ENCODE measurements around the gene LHFPL2.
"Not testable (repeated sequence)": the region's sequence is repeated elsewhere in the genome, so short reads cannot be mapped to it uniquely, and the experiment has no call there.

The LHFPL2 gene

GRCh38 chr5:78667461-78668103, 19.0 kb upstream of the LHFPL2 start:
- FAIRE-seq (no peak), DNase-seq (ENCODE audit: insufficient read length, low spot score) (no peak)

GRCh38 chr5:78666975-78667374, 18.4 kb upstream of the LHFPL2 start:
- not testable (repeated sequence) for FAIRE-seq; DNase-seq (ENCODE audit: insufficient read length, low spot score)

- DNase-seq (ENCODE audit: insufficient read length, low spot score) (no peak), FAIRE-seq (no peak)
Measured at GRCh38 chr5:78666041-78666444, 17.5 kb upstream of the LHFPL2 start.

- FAIRE-seq (no peak), DNase-seq (ENCODE audit: insufficient read length, low spot score) (no peak)
Measured at GRCh38 chr5:78665534-78665933, 17.0 kb upstream of the LHFPL2 start.

- FAIRE-seq (no peak), DNase-seq (ENCODE audit: insufficient read length, low spot score) (no peak)
Measured at GRCh38 chr5:78662323-78662722, 13.8 kb upstream of the LHFPL2 start.

- DNase-seq (ENCODE audit: insufficient read length, low spot score) (no peak), FAIRE-seq (peak; percentile 93)
Measured at GRCh38 chr5:78661691-78662090, 13.1 kb upstream of the LHFPL2 start.

GRCh38 chr5:78661044-78661443, 12.5 kb upstream of the LHFPL2 start:
- FAIRE-seq = no peak
- no peak for DNase-seq (ENCODE audit: insufficient read length, low spot score)

- FAIRE-seq (peak; percentile 66), DNase-seq (ENCODE audit: insufficient read length, low spot score) (no peak)
Measured at GRCh38 chr5:78660401-78660800, 11.8 kb upstream of the LHFPL2 start.

- DNase-seq (ENCODE audit: insufficient read length, low spot score) (no peak), FAIRE-seq (no peak)
Measured at GRCh38 chr5:78659714-78660113, 11.1 kb upstream of the LHFPL2 start.

GRCh38 chr5:78659114-78659513, 10.5 kb upstream of the LHFPL2 start:
- FAIRE-seq (no peak), DNase-seq (ENCODE audit: insufficient read length, low spot score) (no peak)

- DNase-seq (ENCODE audit: insufficient read length, low spot score) (no peak), FAIRE-seq (no peak)
Measured at GRCh38 chr5:78657201-78657600, 8.6 kb upstream of the LHFPL2 start.

GRCh38 chr5:78655746-78656290, 7.2 kb upstream of the LHFPL2 start:
- DNase-seq (ENCODE audit: insufficient read length, low spot score) = no peak
- no peak for FAIRE-seq

- FAIRE-seq (no peak), DNase-seq (ENCODE audit: insufficient read length, low spot score) (no peak)
Measured at GRCh38 chr5:78654386-78654785, 5.8 kb upstream of the LHFPL2 start.

GRCh38 chr5:78653681-78654366, 5.3 kb upstream of the LHFPL2 start:
- DNase-seq (ENCODE audit: insufficient read length, low spot score) = no peak

GRCh38 chr5:78653031-78653430, 4.5 kb upstream of the LHFPL2 start:
- DNase-seq (ENCODE audit: insufficient read length, low spot score) (no peak), FAIRE-seq (no peak)

More at GRCh38 chr5:78653681-78654366, 5.3 kb upstream of the LHFPL2 start:
- no peak for FAIRE-seq

GRCh38 chr5:78651468-78651867, 2.9 kb upstream of the LHFPL2 start:
- DNase-seq (ENCODE audit: insufficient read length, low spot score) (no peak), FAIRE-seq (no peak)

GRCh38 chr5:78650531-78650930, 2.0 kb upstream of the LHFPL2 start:
- no peak for FAIRE-seq
- DNase-seq (ENCODE audit: insufficient read length, low spot score) = no peak

- FAIRE-seq = no peak
- no peak for DNase-seq (ENCODE audit: insufficient read length, low spot score)
Measured at GRCh38 chr5:78649861-78650496, 1.4 kb upstream of the LHFPL2 start.

- no peak for FAIRE-seq
- DNase-seq (ENCODE audit: insufficient read length, low spot score) = no peak
Measured at GRCh38 chr5:78649211-78649695, 681 bp upstream of the LHFPL2 start.

- DNase-seq (ENCODE audit: insufficient read length, low spot score) = peak; percentile 33
- FAIRE-seq = no peak
Measured at GRCh38 chr5:78647838-78648358, 674 bp downstream of the LHFPL2 start.

GRCh38 chr5:78647351-78647818, 1.2 kb downstream of the LHFPL2 start:
- FAIRE-seq (no peak), DNase-seq (ENCODE audit: insufficient read length, low spot score) (no peak)
